Activated CD4-positive, alpha-beta T cell treated with anti-CD3 and anti-CD28 coated beads, Interleukin-2, amount 50 U/mL, for 24 hours (primary cell): Measurements from ENCODE around the gene PLXDC2.

Experiments
- DNase-seq, 2 donors: peaks; one replicate each; pipeline ENCODE4 v3.0.0-alpha.2; 2020; ENCODE audit warnings: low read depth in 1 of 2, low spot score in 1 of 2

The PLXDC2 gene

DNA sequence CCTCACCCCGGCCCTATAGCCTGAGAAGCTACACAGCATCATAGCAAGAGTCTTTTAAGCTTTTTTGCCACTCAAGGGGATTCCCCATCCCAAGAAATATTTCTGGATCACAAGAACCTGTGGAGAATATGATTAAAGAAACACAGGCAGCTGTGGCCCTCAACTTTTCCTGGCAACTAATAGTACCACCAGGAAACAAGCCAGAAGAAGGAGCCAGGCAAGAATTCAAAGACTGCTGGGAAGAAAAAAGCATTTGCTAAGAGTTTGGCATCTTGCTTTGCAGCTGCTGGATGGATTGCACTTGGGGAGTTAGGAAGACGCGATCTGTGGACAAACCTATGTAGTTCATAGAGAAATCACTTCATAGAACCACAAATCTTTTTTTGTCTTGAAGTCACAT lies 437.8 kb downstream of the PLXDC2 start:
- DNase-seq = no peak

DNA sequence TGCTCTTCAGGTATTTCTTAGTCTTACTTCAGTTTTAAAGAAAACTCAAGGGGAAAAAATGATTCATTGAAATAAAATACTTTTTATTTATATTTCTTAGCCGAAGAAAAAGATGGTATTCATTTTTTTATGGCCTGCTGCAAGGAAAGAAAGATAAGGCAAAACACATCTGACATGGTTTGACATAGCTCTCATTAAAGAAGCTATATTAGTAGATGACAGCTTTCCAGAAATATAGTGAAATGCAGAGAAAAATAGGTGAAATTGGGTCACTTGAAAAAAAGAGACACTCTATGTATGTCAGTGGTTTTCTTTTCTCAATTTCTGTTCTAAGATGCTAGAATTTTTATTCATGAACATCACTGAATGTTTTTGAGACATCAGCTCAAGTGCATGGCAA lies 438.3 kb downstream of the PLXDC2 start:
- no peak for DNase-seq

DNA sequence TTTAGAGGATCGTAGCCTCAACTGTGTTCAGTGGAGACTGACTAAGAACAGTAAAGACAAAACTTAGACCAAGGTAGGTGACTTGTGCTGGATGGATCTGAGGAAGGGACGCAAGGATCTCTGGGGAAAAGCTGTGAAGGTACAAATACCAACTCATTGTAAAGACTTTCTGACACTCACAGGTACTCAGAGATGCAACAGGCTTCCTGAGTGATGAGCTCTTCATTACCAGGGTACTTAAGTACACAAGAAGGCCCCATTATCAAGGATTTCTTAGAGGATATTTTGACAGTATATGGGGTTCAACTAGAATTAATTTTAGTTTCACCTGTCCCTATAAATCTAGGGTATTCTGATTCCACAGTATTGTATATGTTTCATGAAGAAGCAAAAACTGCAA lies 440.7 kb downstream of the PLXDC2 start:
- DNase-seq = no peak

DNA sequence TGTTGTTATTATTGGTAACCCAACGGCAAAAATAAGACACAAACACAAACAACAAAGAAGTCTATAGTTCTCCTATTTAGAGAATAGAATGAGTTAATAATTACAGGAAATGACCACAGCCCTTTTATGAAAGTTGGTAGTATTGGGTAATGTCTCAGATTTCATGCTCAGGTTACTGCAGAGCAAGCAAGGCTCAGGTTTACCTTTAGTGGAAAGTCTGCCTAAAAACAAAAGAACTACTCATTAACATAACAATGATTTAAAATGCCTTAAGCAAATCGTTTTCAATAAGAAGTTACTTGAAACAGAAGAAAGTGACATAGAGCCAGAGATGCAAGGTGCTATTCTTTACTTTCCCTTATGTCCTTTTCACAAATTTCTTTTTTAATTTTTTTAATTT lies 441.2 kb downstream of the PLXDC2 start:
- DNase-seq = no peak

DNA sequence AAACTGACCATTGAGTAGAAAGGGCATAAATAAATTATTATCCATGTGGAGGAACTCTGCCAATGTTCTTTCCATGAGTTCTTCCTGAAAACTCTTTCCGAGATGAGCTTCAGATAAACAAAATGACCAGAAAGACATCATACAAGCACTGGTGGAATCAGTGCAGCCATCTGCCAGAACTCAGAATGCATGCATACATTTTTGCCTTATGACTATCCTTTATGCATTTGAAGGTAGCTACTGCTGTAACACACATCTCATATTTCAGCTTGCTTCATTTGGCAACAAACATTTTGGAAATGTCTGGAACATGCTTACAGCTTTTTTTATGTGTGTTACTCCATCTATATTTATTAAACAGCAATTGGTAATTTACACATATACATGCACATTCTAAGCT lies 448.9 kb downstream of the PLXDC2 start:
- no peak for DNase-seq

DNA sequence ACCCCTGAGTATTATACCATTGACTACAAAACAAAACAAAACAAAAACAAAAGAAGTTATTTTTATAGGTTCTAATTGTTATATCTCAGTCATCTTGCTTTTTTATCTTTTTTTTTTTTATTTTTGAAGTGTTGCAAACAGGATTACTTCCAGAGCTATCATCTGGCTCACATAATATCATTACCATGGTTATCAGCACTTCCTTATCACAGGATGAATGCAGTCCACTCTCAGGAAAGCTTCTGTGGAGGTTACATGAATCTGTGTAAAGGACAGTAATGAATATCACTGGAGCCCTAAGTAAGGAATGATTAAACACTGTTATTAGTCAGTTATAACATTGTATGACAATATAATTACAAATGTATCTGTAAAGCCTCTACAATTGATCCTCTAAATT lies 451.5 kb downstream of the PLXDC2 start:
- no peak for DNase-seq

DNA sequence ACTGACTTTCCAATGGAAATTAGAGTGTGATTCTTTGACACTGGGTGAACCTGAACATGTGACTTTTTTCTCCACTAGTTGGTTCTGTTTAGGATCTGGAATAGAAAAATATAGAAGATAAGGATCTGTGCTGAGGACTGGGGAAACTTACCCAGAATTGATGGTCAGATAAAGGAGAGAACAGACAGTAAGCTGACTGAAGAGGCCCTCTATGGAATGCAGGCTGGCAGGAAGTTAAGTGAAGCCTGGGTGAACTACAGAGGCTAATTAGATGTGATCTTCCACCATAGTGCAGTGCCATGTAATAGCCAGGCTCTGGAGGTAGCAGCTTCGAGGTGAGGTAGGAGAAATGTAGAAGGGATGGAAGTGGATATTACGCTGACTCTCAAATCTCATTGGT lies 455.3 kb downstream of the PLXDC2 start:
- no peak for DNase-seq

DNA sequence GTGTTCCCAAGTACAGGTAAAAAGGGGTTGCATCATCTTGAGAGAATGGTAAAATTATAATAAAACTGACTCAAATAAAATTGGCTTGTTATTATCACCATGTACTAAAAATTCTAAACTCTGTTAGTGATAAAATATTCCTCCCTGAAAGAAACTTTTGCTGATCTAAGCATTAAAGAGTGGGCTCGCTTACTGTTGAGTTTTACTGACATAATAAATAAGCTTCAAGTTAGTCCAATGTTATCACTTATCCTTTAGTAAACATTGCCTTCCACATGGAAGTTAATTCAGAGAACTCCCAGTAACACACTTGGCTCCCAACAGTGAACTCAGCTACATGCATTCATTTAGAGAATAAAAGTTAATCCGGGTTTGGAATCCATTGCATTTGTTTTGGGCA lies 456.4 kb downstream of the PLXDC2 start:
- no peak for DNase-seq

DNA sequence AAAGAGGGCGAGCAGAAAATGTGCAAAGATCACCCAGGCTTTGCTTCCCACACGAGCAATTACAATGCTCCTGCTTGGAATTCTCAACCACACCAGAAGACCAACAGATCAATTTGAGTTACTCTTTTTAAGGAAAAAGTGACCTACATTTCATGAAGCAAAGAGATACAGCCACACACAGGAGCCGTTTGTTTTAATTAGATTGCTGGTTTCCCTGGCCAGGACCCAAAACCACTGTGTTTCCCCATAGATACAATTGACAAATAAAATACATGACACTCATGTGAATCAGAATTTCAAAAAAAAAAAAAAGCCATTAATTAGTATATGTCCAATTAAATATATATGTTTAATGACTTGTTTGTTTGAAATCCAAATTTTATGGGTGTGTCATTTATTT lies 458.3 kb downstream of the PLXDC2 start:
- no peak for DNase-seq

DNA sequence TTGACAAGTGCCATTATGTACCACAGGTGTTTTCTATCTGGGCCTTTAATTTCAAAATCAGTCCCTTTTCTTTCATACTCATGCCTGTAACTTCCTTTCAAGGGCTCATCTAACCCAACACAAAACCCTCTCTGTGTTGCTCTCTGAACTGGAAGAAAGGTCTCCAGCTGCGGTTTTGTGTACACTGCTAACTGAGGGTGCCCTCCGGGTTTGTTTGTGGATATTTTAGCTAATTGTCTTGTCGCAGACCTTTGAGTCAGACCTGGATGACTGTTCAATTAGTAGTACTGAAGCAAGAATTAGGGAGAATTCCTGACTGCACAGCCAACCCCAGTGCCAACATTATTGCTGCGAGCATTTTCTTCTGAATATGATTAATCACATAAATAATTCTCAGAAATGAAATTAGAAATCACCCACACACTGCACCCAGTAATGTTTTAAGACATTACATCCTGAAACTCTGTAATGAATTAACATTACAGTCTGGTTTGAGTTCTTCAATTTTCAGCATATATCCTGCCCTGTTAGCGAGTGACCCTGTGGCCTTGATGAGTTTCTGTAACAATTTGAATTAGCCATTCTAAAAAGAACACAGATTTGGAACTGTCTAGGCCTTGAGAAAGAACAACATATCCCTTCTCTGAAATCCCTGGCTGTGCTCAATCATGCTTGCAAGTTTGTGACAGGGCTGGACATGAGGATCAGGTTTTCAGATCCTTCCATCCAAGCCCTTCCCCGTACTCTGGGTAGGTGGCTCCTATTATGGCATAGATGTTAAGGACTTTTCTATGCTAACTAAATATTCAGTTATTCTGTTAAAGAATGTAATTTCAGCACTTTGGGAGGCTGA lies 460.1 kb downstream of the PLXDC2 start:
- no peak for DNase-seq

DNA sequence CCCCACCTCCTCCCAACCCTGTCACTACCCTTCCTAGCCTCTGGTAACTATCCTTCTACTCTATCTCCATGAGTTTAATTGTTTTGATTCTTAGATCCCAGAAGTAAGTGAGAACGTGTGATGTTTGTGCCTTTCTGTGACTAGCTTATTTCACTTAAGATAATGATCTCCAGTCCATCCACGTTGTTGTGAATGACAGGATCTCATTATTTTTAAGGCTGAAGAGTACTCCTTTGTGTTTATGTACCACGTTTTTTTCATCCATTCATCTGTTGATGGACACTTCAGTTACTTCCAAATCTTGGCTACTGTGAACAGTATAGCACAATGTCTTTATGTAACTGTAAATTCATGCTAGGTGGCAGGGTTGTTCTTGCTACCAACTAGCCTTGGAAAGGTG lies 461.6 kb downstream of the PLXDC2 start:
- DNase-seq = no peak

DNA sequence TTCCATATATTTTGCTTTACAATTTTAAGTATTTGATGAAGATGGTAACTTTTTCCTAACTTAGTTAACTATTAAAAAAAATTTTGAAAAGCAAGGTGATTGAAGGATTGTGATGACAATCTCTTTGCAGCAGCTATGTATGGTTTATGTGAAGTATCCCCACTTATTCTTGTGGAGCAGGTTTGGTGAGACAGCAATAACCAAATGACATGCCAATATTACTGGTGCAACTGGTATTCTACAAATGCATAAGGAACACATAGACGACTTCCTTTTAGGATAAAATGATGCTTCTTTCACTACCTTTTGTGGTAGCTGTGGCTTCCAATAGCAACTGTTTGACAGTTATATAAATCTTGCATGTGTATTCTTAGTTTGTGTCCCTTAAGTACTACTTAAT lies 465.3 kb downstream of the PLXDC2 start:
- no peak for DNase-seq

DNA sequence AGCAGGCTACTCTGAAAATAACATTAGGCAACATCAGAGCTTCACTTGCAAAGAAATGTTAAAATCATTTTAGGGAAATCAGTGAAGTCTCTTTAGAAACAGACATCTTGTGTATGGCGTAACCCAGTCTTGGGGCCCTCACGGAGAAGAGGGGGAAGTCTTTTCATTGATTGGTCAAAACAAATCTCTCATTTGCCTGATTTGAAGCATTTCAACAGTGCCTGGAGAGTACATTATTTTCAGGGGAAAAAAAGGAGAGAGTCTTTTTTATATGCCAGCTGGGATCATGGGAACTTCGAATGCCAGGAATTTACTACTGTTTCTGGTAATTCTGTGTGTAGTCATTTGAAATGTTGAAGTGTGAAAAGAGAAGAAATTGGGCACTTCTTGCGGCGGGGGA lies 471.4 kb downstream of the PLXDC2 start:
- DNase-seq = no peak

DNA sequence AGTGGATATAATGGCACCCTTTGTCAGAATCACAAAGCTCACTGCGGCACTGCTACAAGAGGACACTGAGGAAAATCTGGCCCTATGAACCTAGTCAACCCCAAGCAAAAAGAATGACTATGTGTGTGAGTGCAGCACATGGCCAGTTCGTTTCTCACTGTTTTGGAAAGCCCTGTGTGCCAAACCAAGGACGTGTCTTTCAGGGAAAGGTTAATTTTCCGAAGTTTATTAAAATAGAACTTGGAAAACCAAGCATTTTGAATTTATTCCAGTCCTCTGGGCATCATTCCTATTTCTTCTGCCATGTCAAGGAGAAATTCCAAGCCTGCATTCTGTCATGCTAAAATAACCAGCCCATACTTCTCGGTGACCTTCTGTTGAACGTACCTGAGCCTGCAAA lies 471.8 kb downstream of the PLXDC2 start:
- DNase-seq = no peak

DNA sequence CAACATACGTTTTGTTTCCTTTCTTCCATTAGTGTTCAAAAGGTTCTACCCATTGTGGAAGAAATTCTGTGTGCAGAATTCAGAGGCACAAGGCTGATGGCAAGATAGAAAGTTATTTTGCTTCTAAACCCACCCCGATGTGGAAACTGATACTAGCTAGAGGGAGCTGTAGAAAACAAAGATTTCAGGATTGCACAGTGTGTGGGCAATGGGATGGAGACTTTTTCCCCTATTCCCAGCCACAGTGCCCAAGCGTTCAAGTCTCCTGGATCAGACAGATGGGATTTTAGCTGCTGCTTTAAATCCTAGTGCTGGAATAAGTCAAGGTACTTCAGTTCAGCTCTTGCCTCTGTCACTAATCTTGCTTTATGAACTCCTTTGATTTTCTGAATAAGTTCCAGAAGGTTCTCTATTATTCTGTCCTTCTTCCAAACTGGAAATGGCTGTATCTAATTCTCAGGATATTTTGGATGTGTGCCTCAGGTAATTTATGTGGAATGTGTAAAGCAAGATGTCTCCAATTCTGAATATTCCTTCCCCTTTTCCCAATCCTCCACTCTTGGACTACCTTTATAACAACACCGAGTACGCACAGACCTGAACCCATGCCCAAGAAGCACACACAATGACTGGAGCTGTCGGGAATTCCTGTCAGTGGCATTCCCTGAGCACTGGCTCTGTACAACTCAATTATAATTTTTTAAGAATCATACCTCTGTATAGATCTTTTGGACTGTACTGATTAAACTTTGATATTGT lies 473.0 kb downstream of the PLXDC2 start:
- DNase-seq = no peak

DNA sequence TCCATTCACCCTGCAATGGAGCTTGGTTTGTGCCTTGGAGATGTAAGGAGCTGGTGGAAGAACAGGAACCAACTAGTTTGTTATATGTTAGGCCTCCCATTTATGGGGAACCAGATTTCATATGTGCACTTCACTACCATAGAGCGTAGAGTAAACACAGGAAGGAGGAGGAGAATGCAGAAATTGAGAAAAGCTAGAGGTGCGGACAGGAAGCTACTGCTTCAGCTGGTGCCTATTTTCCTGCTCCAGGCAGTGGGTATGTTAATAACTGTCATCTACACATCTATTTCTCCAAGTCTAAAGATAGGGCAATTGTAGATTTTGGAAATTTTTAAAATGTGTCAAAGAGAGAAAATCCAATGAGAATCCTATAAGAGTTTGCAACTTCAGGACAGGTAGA lies 482.2 kb downstream of the PLXDC2 start:
- no peak for DNase-seq

DNA sequence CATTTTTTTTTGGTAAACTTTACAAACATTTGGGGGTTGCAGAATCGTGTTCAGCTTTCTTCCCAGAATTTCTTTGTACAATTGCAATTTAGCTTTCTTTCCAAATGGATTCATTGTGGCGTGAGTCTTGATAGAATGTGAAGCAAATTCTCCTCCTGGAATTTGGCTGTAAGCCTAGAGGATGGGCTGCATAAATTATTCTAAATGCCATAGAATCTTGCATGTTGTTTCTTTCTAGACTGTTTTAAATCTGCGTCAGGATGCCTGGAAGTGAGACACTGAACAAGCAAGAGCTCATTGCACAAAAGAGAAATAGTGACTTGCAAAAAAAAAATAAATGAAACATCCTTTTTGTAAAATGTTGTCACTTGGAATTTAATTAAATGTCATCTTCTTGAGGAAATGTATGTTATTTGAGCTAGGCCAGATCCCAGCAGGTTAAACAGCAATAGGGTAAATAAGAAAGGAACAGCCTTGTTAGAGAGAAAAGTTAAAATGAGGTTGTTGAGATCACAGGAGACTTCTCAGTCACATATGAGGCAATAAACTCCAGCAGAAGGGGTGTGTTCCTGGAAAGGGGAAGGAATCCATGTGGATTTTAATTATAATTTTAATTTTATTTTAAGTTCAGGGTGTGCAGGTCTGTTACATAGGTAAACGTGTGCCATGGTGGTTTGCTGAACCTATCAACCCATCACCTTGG lies 483.0 kb downstream of the PLXDC2 start:
- DNase-seq = no peak

DNA sequence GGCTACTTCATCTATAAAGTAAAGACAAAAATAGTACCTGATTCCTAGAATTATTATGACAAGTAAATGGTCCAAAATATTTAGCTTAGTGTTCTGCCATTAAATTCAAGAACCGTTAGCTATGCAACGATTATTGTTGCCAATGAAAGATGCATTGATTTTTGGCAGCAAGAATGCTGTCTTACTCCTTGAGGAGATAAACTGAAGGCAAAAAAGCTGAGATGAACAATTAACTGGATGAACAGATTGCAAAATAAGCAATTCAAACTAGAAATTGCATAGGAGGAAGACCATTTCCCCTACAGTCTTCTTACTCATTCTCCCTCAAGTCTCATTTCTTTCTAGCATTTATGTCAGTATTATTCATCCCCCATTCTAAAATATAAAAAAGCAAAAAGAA lies 484.5 kb downstream of the PLXDC2 start:
- no peak for DNase-seq

DNA sequence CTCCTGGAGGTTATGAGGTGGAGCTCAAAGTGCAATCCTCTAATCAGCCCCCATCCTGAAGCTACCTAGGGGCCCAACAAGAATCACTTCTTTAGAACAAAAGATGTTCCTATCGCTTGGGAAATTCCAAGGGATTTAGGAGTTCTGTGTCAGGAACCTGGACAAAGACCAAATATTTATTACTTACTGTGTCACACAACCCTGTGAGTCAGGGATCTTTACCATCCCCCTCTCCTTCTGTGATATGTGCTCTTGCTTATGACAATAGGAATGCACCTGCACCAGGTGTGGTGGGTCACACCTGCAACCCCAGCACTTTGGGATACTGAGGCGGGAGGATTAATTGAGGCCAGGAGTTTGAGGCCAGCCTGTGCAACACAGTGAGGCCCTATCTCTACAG lies 485.8 kb downstream of the PLXDC2 start:
- DNase-seq = no peak

DNA sequence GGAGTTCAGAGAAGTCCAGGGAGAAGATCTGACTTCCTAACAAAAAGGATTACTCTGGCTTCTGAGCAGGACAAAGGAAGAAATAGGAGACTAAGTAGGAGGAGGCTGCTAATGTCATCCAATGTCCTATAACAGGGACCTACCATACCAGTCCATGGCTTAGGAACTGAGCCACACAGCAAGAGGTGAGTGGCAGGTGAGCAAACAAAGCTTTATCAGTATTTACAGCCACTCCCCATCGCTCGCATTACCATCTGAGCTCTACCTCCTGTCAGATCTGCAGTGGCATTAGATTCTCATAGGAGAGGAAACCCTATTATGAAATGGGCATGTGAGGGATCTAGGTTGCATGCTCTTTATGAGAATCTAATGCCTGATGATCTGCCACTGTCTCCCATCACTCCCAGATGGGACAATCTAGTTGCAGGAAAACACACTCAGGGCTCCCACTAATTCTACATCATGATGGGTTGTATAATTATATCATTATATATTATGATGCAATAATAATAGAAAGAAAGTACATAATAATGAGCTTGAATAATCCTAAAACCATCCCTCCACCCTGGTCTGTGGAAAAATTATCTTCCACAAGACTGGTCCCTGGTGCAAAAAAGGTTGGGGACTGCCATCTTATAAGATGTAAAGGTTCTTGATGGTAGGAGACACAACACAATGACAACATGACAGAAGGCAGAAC lies 487.4 kb downstream of the PLXDC2 start:
- no peak for DNase-seq

DNA sequence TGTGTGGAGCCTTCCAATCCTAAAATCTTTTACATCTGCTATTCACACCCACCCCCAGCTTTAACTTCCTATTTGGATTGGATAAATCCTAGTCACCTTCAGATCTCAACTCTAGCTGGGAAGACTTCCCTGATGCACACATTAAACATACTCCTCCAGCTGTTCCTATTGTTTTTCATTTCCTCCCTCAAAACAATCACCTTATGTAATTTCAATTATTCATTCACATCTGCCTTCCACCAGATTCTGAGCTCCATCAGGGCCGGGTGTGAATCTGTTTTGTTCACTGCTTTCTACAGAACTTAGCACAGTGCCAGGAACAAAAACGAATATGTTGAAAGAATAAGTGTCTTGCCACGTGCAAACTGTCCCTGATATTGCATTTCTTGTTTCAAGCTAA lies 497.4 kb downstream of the PLXDC2 start:
- no peak for DNase-seq
